ENCODE data around the gene ANKRD33B. TPM values are rescaled to one million over a fixed set of nuclear protein-coding genes. Genes with fewer than 3 reads are reported as not detected.

ANKRD33B gene
- total and polyA plus RNA-seq, 9 of the 15 experiments (the other 6 are each of a cell fraction or from before 2014, with no cell fraction given) = 0.10 to 1.7 (median 0.40) TPM

GRCh38 chr5:10543585-10544040, 20.3 kb upstream of the ANKRD33B start (continued):
- 0 out of 2 replicates have a peak, but pooled peaks have one; percentile 14 for TF ChIP-seq BCOR (IDR thresholded peaks at IDR 0.05)
- TF ChIP-seq JUND (IDR thresholded peaks at IDR 0.05; ENCODE audit: borderline replicate concordance, low read depth, low read length) = peak; percentile 22; the same call in 1 of the 2 replicates
- no peak for TF ChIP-seq JUND (tag; IDR thresholded peaks at IDR 0.05; ENCODE audit: borderline replicate concordance, low read depth, low read length)
- peak; percentile 34; the same call in 1 of the 2 replicates for TF ChIP-seq EP300 (IDR thresholded peaks at IDR 0.05; ENCODE audit: low read length)
- no peak for TF ChIP-seq ZBTB7A (IDR thresholded peaks at IDR 0.05; ENCODE audit: borderline replicate concordance, control insufficient read depth, low read depth, low read length)
- no peak for TF ChIP-seq ZFX (CRISPR knock-in tag; IDR thresholded peaks at IDR 0.05)
- peak; percentile 63 for TF ChIP-seq CBFA2T3 (IDR thresholded peaks at IDR 0.05)
- TF ChIP-seq TEAD4 (IDR thresholded peaks at IDR 0.05; ENCODE audit: low read length) = peak; percentile 36; the same call in 1 of the 2 replicates
- no peak for TF ChIP-seq TEAD4 (CRISPR knock-in tag; IDR thresholded peaks at IDR 0.05; ENCODE audit: borderline replicate concordance)
- no peak for TF ChIP-seq YBX1 (IDR thresholded peaks at IDR 0.05)
- no peak for TF ChIP-seq THRB (CRISPR knock-in tag; conservative IDR thresholded peaks at IDR 0.05)
- peak; percentile 19; the same call in 1 of the 2 replicates for TF ChIP-seq CXXC5 (CRISPR knock-in tag; IDR thresholded peaks at IDR 0.05)
- TF ChIP-seq CCNT2 (IDR thresholded peaks at IDR 0.05; ENCODE audit: borderline replicate concordance, extremely low read depth, insufficient read length, low read depth, low read length) = peak; percentile 16
- TF ChIP-seq ZNF184 (CRISPR knock-in tag; IDR thresholded peaks at IDR 0.05) = no peak
- no peak for TF ChIP-seq ZNF431 (CRISPR knock-in tag; IDR thresholded peaks at IDR 0.05)
- TF ChIP-seq RERE (CRISPR knock-in tag; IDR thresholded peaks at IDR 0.05; ENCODE audit: borderline replicate concordance) = no peak
- TF ChIP-seq GTF3C2 (IDR thresholded peaks at IDR 0.05; ENCODE audit: borderline replicate concordance, extremely low read depth, insufficient read length) = no peak
- TF ChIP-seq ARID1B (IDR thresholded peaks at IDR 0.05) = peak; percentile 49; the same call in 1 of the 2 replicates

Measured in K562 (cell line).